ENCODE results near the gene KLRC3.

GRCh38 chr12:10457760-10458159, 37.4 kb upstream of the KLRC3 start:
- TF ChIP-seq CTCF (IDR thresholded peaks at IDR 0.05; ENCODE audit: low read depth, low read length, missing input control) = no peak
- no peak for TF ChIP-seq REST (IDR thresholded peaks at IDR 0.05)
- no peak for TF ChIP-seq JUND (IDR thresholded peaks at IDR 0.05)
- TF ChIP-seq MAX (IDR thresholded peaks at IDR 0.05) = no peak
- TF ChIP-seq RAD21 (IDR thresholded peaks at IDR 0.05) = no peak
- TF ChIP-seq TAF1 (conservative IDR thresholded peaks at IDR 0.05) = no peak
- no peak for TF ChIP-seq SP1 (IDR thresholded peaks at IDR 0.05)
- no peak for TF ChIP-seq RXRA (IDR thresholded peaks at IDR 0.05)
- TF ChIP-seq ZBTB33 (IDR thresholded peaks at IDR 0.05) = no peak
- TF ChIP-seq ATF3 (IDR thresholded peaks at IDR 0.05) = no peak
